Measurements from ENCODE around the gene KCND1. TPM values are rescaled to one million over a fixed set of nuclear protein-coding genes. Genes with fewer than 3 reads are reported as not detected.
A peak's percentile ranks its signal among the peaks of the same experiment; 100 is the strongest.

KCND1 gene
- polyA plus RNA-seq, 3 donors, result 4.9 TPM; not detected in 2

DNA sequence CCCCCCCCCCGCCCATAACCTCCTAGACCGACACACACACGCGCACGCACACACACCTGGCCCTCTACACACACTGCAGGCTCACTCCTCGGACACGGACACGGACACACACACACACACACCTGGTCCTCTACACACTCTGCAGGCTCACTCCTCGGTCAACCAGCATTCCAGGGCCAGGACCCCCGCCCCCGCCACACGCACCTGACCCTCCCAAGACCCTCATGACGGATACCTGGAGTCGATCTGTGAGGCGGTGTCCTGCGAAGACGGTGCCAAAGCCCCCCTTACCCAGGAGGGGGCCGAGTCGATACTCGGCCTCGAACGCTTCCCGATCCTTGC, 53.4 kb downstream of the KCND1 start:
- H3K79me2 ChIP-seq (ENCODE audit: insufficient read depth, low read length), result peaks cover 10% of the 10 kb centered on the region
- peaks cover 24 to 27% of the 10 kb centered on the region in 2 donors for H3K4me1 ChIP-seq (ENCODE audit: control insufficient read depth in 1 of 2, insufficient read depth in 2 of 2, low read length in 2 of 2)
- no peaks in the 10 kb centered on the region for H3K9me3 ChIP-seq (replicated peaks in 1 of 2; ENCODE audit: control insufficient read depth in 1 of 2, insufficient read depth in 1 of 2, low read length in 2 of 2)
- no peaks in the 10 kb centered on the region for H4K20me1 ChIP-seq (ENCODE audit: insufficient read depth, low read length)
- Mint-ChIP-seq H3K27me3 (ENCODE audit: low read depth in 3 of 3) (peaks cover 0 to 15% (median 0%) of the 10 kb centered on the region in 3 donors), H3K27ac (peak overlapping the region; percentile 81 to 94 (median 89)), H3K4me1 (peaks cover 27% of the 10 kb centered on the region), H3K4me3 (peak overlapping the region; percentile 87 to 89), H3K36me3 (peaks cover 28 to 32% of the 10 kb centered on the region in 2 donors), H3K9me3 (peaks cover 0 to 9% (median 2%) of the 10 kb centered on the region in 7 donors)
- H3K4me3 ChIP-seq (replicated peaks in 1 of 3; ENCODE audit: low read depth in 2 of 3, low read length in 3 of 3), result peak overlapping the region; percentile 48 to 78 (median 68)
- H2AFZ ChIP-seq (ENCODE audit: insufficient read depth, low read depth, low read length, poor library complexity, severe bottlenecking), result no peak overlapping the region
- H3K36me3 ChIP-seq (replicated peaks in 1 of 2; ENCODE audit: control insufficient read depth in 1 of 2, insufficient read depth in 2 of 2, low read length in 2 of 2), result peaks cover 11 to 32% of the 10 kb centered on the region in 2 donors
- no peak for DNase-seq
- peak overlapping the region; percentile 86 for H3K4me2 ChIP-seq (replicated peaks; ENCODE audit: extremely low read depth, low read length, poor library complexity, severe bottlenecking)
- 0% methylated on average over 7 of the region's 23 CpGs for WGBS (ENCODE audit: insufficient coverage)
- TF ChIP-seq, protein P1, sequence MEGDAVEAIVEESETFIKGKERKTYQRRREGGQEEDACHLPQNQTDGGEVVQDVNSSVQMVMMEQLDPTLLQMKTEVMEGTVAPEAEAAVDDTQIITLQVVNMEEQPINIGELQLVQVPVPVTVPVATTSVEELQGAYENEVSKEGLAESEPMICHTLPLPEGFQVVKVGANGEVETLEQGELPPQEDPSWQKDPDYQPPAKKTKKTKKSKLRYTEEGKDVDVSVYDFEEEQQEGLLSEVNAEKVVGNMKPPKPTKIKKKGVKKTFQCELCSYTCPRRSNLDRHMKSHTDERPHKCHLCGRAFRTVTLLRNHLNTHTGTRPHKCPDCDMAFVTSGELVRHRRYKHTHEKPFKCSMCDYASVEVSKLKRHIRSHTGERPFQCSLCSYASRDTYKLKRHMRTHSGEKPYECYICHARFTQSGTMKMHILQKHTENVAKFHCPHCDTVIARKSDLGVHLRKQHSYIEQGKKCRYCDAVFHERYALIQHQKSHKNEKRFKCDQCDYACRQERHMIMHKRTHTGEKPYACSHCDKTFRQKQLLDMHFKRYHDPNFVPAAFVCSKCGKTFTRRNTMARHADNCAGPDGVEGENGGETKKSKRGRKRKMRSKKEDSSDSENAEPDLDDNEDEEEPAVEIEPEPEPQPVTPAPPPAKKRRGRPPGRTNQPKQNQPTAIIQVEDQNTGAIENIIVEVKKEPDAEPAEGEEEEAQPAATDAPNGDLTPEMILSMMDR (IDR thresholded peaks at IDR 0.05), result no peak
- intact Hi-C loops (cut with micrococcal nuclease), result loop anchor here (5.0 to 10.0 kb wide), 3 partner anchors 39 to 233 kb away; partner anchors contain the start of genes OTUD5 (in 1 of the 2), TFE3 (in 1 of the 2) and WAS (in 1 of the 2)
- peak overlapping the region; percentile 61 to 75 for H3K27ac ChIP-seq (ENCODE audit: low read depth in 1 of 2, low read length in 2 of 2)
- H3K27me3 ChIP-seq (ENCODE audit: control insufficient read depth in 2 of 2, insufficient read depth in 2 of 2, low read length in 2 of 2), result no peaks in the 10 kb centered on the region
- H3K9ac ChIP-seq (ENCODE audit: insufficient read depth, low read length, poor library complexity, severe bottlenecking), result peak overlapping the region; percentile 63

DNA sequence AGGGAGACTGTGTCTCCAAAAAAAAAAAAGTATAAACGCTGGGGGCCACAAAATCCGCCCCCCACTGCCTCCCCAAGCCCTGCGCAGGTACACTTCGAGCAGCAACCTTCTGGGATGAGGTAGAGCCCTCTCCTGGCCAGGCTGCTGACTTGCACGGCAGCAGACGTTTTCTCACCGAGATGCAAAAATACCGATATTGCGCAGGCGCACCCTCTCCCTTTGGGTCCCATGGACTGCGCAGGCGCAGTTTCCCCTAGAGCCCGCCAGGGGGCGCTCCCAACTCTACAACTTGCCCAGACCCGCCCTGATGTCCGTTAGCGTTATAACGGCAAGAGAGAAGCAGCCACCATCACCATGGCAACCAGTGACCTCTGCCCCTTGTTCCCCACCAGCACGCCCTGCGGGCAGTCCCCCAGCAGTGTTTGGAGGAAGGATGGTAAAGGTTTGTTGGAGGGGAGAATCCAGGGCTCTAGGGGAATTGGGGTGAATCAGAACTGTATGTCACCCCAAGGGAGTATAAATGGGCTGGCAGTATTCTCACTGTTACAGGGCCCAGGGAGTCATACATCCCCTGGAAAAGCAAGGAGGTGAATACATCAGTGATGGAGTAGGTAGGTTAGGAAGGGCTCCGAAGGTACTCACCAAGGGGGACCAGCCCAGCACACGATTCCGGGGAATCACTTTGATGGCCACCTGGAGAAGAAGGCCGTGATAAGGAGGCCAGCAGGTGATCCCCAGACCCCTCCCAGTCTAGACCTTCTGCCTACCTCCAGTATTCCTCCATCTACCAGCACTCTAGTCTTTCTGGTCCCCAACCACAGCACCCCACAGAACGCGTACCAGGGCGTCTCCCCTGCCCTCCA, 54.3 kb downstream of the KCND1 start:
- Histone ChIP-seq H3K4me2 (replicated peaks; ENCODE audit: extremely low read depth, low read length, poor library complexity, severe bottlenecking) (peak overlapping the region; percentile 86), H3K79me2 (ENCODE audit: insufficient read depth, low read length) (peaks cover 10% of the 10 kb centered on the region), H3K4me1 (ENCODE audit: control insufficient read depth in 1 of 2, insufficient read depth in 2 of 2, low read length in 2 of 2) (peaks cover 24 to 27% of the 10 kb centered on the region in 2 donors), H3K27ac (ENCODE audit: low read depth in 1 of 2, low read length in 2 of 2) (peak overlapping the region; percentile 12 to 19), H3K4me3 (replicated peaks in 1 of 3; ENCODE audit: low read depth in 2 of 3, low read length in 3 of 3) (peak overlapping the region; percentile 48 to 78 (median 68)), H3K27me3 (ENCODE audit: control insufficient read depth in 2 of 2, insufficient read depth in 2 of 2, low read length in 2 of 2) (no peaks in the 10 kb centered on the region), H2AFZ (ENCODE audit: insufficient read depth, low read depth, low read length, poor library complexity, severe bottlenecking) (no peak overlapping the region), H3K9me3 (replicated peaks in 1 of 2; ENCODE audit: control insufficient read depth in 1 of 2, insufficient read depth in 1 of 2, low read length in 2 of 2) (no peaks in the 10 kb centered on the region), H4K20me1 (ENCODE audit: insufficient read depth, low read length) (no peaks in the 10 kb centered on the region), H3K9ac (ENCODE audit: insufficient read depth, low read length, poor library complexity, severe bottlenecking) (no peak overlapping the region), H3K36me3 (replicated peaks in 1 of 2; ENCODE audit: control insufficient read depth in 1 of 2, insufficient read depth in 2 of 2, low read length in 2 of 2) (peaks cover 7 to 24% of the 10 kb centered on the region in 2 donors)
- WGBS (ENCODE audit: insufficient coverage), result 6% methylated on average over 10 of the region's 27 CpGs
- Mint-ChIP-seq H3K27ac (peak overlapping the region; percentile 56 to 92 (median 89)), H3K27me3 (ENCODE audit: low read depth in 3 of 3) (peaks cover 0 to 15% (median 0%) of the 10 kb centered on the region in 3 donors), H3K4me3 (peak overlapping the region; percentile 87 to 89), H3K9me3 (peaks cover 0 to 9% (median 2%) of the 10 kb centered on the region in 7 donors), H3K36me3 (peaks cover 24 to 25% of the 10 kb centered on the region in 2 donors), H3K4me1 (peaks cover 27% of the 10 kb centered on the region)
- TF ChIP-seq, protein P1 (IDR thresholded peaks at IDR 0.05), result peak; percentile 83
- intact Hi-C loops (cut with micrococcal nuclease), result loop anchor here (5.0 to 10.0 kb wide), 3 partner anchors 40 to 233 kb away; partner anchors contain the start of genes OTUD5 (in 1 of the 2), TFE3 (in 1 of the 2) and WAS (in 1 of the 2)
- DNase-seq, result peak; percentile 88 to 97 (median 90)
